HG03469 (cell line): Measurements from ENCODE around the gene TMEM184C.
A peak's percentile ranks its signal among the peaks of the same experiment; 100 is the strongest.

ENCODE experiments used
- ATAC-seq: cut with Tn5 transposase; IDR thresholded peaks from one replicate; pipeline ENCODE4 v1.9.1; 2021; ENCODE audit warnings: mild to moderate bottlenecking, moderate library complexity, moderate number of reproducible peaks; ENCODE audit not compliant: unreplicated experiment

Gene TMEM184C

GRCh38 chr4:147617173-147617840, at the start of gene TMEM184C:
Gene TMEM184C (plus strand): TSS chr4:147617397. CDS start chr4:147617957, 560 bp downstream.
- ATAC-seq = peak; percentile 99

GRCh38 chr4:147570616-147571015, 46.6 kb upstream of the TMEM184C start:
- ATAC-seq = no peak

GRCh38 chr4:147571036-147571770, 46.0 kb upstream of the TMEM184C start:
- ATAC-seq = no peak

- no peak for ATAC-seq
Measured at GRCh38 chr4:147576084-147576483, 41.1 kb upstream of the TMEM184C start.

- ATAC-seq = no peak
Measured at GRCh38 chr4:147578051-147578476, 39.1 kb upstream of the TMEM184C start.

GRCh38 chr4:147578593-147578992, 38.6 kb upstream of the TMEM184C start:
- ATAC-seq = no peak

GRCh38 chr4:147580396-147580795, 36.8 kb upstream of the TMEM184C start:
- ATAC-seq = no peak

- ATAC-seq = no peak
Measured at GRCh38 chr4:147581606-147582350, 35.4 kb upstream of the TMEM184C start.

- no peak for ATAC-seq
Measured at GRCh38 chr4:147582386-147583060, 34.7 kb upstream of the TMEM184C start.

GRCh38 chr4:147583876-147584275, 33.3 kb upstream of the TMEM184C start:
- ATAC-seq = no peak

- ATAC-seq = no peak
Measured at GRCh38 chr4:147586032-147586431, 31.2 kb upstream of the TMEM184C start.

- peak; percentile 84 for ATAC-seq
Measured at GRCh38 chr4:147586637-147587036, 30.6 kb upstream of the TMEM184C start.

GRCh38 chr4:147587041-147587440, 30.2 kb upstream of the TMEM184C start:
- ATAC-seq = no peak

GRCh38 chr4:147589586-147589985, 27.6 kb upstream of the TMEM184C start:
- ATAC-seq = no peak

GRCh38 chr4:147590249-147590920, 26.8 kb upstream of the TMEM184C start:
- peak; percentile 39 for ATAC-seq

- ATAC-seq = no peak
Measured at GRCh38 chr4:147591106-147591505, 26.1 kb upstream of the TMEM184C start.

- no peak for ATAC-seq
Measured at GRCh38 chr4:147594107-147594506, 23.1 kb upstream of the TMEM184C start.

GRCh38 chr4:147594578-147594977, 22.6 kb upstream of the TMEM184C start:
- ATAC-seq = no peak

GRCh38 chr4:147596377-147596776, 20.8 kb upstream of the TMEM184C start:
- no peak for ATAC-seq

GRCh38 chr4:147596981-147597380, 20.2 kb upstream of the TMEM184C start:
- no peak for ATAC-seq
